Activated CD4-positive, CD25-positive, alpha-beta regulatory T cell treated with anti-CD3 and anti-CD28 coated beads, Interleukin-2, amount 50 U/mL, for 24 hours (primary cell): ENCODE measurements around the gene PCDHGB6.
"Not testable (repeated sequence)": the region's sequence is repeated elsewhere in the genome, so short reads cannot be mapped to it uniquely, and the experiment has no call there.

Source experiments
- ATAC-seq, 2 donors: fragments of 150-1000 bp; cut with Tn5 transposase; one replicate each; pipeline ENCODE4 v1.10.0; 2021; ENCODE audit warnings: mild to moderate bottlenecking in 1 of 2, moderate library complexity in 1 of 2

Gene PCDHGB6

GRCh38 chr5:141389153-141390042 lies 18.4 kb upstream of the PCDHGB6 start:
- ATAC-seq: no peak

- no peak for ATAC-seq
Observed at GRCh38 chr5:141392429-141393198, 15.2 kb upstream of the PCDHGB6 start, which contains the start of gene PCDHGA8. PCDHGA8 (plus strand) TSS chr5:141392633; CDS start chr5:141392814, 181 bp downstream.

GRCh38 chr5:141393267-141393666 lies 14.6 kb upstream of the PCDHGB6 start:
- no peak for ATAC-seq

- not testable (repeated sequence) for ATAC-seq
Observed at GRCh38 chr5:141394401-141395187, 13.2 kb upstream of the PCDHGB6 start.

- ATAC-seq: peak; percentile 60 to 69
Observed at GRCh38 chr5:141397756-141398551, 9.9 kb upstream of the PCDHGB6 start, which contains the start of gene PCDHGB5. PCDHGB5 (plus strand) TSS chr5:141397947; CDS start chr5:141398128, 181 bp downstream.

GRCh38 chr5:141398608-141399007 lies 9.2 kb upstream of the PCDHGB6 start:
- ATAC-seq: no peak

GRCh38 chr5:141399555-141400258 lies 8.1 kb upstream of the PCDHGB6 start:
- no peak for ATAC-seq

- no peak for ATAC-seq
Observed at GRCh38 chr5:141402553-141403243, 5.1 kb upstream of the PCDHGB6 start, which contains the start of gene PCDHGA9. PCDHGA9 (plus strand) TSS chr5:141402778; CDS start chr5:141402953, 175 bp downstream.

GRCh38 chr5:141403387-141403786 lies 4.4 kb upstream of the PCDHGB6 start:
- ATAC-seq: no peak

- ATAC-seq: no peak
Observed at GRCh38 chr5:141409598-141410306, 1.9 kb downstream of the PCDHGB6 start.

- ATAC-seq: no peak
Observed at GRCh38 chr5:141411575-141411974, 3.8 kb downstream of the PCDHGB6 start.

GRCh38 chr5:141412854-141413539 lies 5.2 kb downstream of the PCDHGB6 start, which contains the start of gene PCDHGA10:
PCDHGA10 (plus strand) TSS chr5:141412987; CDS start chr5:141413176, 189 bp downstream.
- ATAC-seq: peak; percentile 71 to 75

- no peak for ATAC-seq
Observed at GRCh38 chr5:141413540-141414069, 5.8 kb downstream of the PCDHGB6 start.

GRCh38 chr5:141414548-141415274 lies 6.9 kb downstream of the PCDHGB6 start:
- ATAC-seq: not testable (repeated sequence)

GRCh38 chr5:141415275-141415618 lies 7.4 kb downstream of the PCDHGB6 start:
- ATAC-seq: not testable (repeated sequence)

- ATAC-seq: peak; percentile 31 to 58
Observed at GRCh38 chr5:141417494-141418172, 9.8 kb downstream of the PCDHGB6 start, which contains the start of gene PCDHGB7. PCDHGB7 (plus strand) TSS chr5:141417677; CDS start chr5:141417860, 183 bp downstream.
